Fibroblast of the aortic adventitia (primary cell): ENCODE results near the gene DGKZ. TPM values are rescaled to one million over a fixed set of nuclear protein-coding genes. Genes with fewer than 3 reads are reported as not detected.
A peak's percentile ranks its signal among the peaks of the same experiment; 100 is the strongest.

ENCODE experiments used
- DNase-seq: peaks from one replicate; pipeline ENCODE4 v3.0.0-alpha.2; 2010; ENCODE audit warnings: low read depth
- H3K4me3 ChIP-seq: 2 replicates; pipeline ENCODE4 v1.5.1; 2011; ENCODE audit warnings: low read depth, mild to moderate bottlenecking, control low read depth, low read length, moderate library complexity
- total RNA-seq: library from RNA; depleted of rRNA; stranded (reverse); fragments of >200 nt; gene quantifications from 2 replicates; pipeline ENCODE4 v1.2.3, GENCODE V29; 2012; ENCODE audit warnings: low replicate concordance
- TF ChIP-seq, protein P1 (sequence below): IDR thresholded peaks from 2 replicates; pipeline ENCODE4 v1.5.1; 2011; ENCODE audit warnings: mild to moderate bottlenecking, low read length, control low read depth, inconsistent platforms; ENCODE audit not compliant: insufficient read depth

Gene DGKZ
- total RNA-seq, 1 donor = 37.7 TPM

DNA sequence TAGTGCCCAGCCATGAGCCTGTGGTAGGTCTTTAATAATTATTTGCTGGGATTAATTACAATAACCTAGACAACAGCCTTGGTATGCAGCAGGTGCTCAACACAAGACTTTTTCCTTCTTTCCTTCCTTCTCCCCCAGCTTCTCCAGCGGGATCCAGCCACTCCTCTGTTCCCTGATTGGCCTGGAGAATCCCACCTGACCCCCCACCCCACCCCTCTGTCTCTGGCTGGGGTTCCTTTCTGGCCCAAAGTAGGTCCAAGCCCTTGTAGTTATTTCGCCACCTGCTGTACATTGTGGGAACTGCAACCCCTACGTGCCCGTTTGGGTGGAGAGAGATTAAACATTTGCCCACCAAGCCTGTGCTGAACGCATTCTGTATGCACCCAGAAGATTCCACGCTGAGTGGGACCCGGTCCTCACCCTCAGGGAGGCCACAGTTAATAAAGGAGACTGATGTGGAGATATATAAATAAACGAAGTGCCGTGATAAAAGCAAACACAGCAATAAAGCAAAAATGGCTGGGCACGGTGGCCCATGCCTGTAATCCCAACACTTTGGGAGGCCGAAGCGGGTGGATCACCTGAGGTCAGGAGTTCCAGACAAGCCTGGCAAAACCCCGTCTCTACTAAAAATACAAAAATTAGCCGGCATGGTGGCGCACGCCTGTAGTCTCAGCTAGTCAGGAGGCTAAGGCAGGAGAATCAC, 32.1 kb upstream of the DGKZ start:
- no peak overlapping the region for H3K4me3 ChIP-seq
- TF ChIP-seq, protein P1, sequence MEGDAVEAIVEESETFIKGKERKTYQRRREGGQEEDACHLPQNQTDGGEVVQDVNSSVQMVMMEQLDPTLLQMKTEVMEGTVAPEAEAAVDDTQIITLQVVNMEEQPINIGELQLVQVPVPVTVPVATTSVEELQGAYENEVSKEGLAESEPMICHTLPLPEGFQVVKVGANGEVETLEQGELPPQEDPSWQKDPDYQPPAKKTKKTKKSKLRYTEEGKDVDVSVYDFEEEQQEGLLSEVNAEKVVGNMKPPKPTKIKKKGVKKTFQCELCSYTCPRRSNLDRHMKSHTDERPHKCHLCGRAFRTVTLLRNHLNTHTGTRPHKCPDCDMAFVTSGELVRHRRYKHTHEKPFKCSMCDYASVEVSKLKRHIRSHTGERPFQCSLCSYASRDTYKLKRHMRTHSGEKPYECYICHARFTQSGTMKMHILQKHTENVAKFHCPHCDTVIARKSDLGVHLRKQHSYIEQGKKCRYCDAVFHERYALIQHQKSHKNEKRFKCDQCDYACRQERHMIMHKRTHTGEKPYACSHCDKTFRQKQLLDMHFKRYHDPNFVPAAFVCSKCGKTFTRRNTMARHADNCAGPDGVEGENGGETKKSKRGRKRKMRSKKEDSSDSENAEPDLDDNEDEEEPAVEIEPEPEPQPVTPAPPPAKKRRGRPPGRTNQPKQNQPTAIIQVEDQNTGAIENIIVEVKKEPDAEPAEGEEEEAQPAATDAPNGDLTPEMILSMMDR = peak; percentile 93
- DNase-seq = peak; percentile 84

GRCh38 chr11:46315783-46316563, 31.3 kb upstream of the DGKZ start:
- H3K4me3 ChIP-seq = no peak overlapping the region
- TF ChIP-seq, protein P1 = no peak
- no peak for DNase-seq

GRCh38 chr11:46319074-46319453, 28.2 kb upstream of the DGKZ start:
- no peak for DNase-seq
- no peak overlapping the region for H3K4me3 ChIP-seq
- TF ChIP-seq, protein P1 = no peak

- no peak overlapping the region for H3K4me3 ChIP-seq
- no peak for DNase-seq
- TF ChIP-seq, protein P1 = no peak
Observed at GRCh38 chr11:46321757-46322156, 25.5 kb upstream of the DGKZ start.

- peak; percentile 31 for DNase-seq
- TF ChIP-seq, protein P1 = peak; percentile 48
- H3K4me3 ChIP-seq = no peak overlapping the region
Observed at GRCh38 chr11:46322759-46323158, 24.5 kb upstream of the DGKZ start.

DNA sequence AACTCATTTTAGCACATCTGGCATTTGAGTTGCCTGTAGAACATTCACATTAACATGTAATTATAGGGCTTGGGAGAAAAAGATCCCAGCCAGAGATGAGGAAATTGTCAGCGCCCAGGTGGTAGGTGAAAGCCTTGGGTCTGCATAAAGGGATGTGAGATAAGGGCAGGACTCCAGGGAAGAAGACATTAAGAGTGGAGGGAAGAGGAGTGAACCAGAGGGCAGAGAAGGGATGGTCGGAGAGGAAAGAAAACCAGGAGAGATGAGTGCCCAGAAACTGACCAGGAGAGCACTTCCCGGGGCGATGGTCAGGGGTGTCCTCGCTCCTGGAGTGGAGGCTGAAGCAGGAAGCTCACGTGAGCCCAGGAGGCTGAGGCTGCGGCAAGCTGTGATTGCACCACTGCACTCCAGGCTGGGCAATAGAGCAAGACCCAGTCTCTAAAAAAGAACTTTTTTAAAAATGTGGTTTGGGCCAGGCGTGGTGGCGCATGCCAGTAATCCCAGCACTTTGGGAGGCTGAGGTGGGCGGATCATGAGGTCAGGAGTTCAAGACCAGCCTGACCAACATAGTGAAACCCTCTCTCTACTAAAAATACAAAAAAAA, 20.3 kb upstream of the DGKZ start:
- TF ChIP-seq, protein P1 = no peak
- DNase-seq = no peak
- no peak overlapping the region for H3K4me3 ChIP-seq
